AG09309 (cell line): ENCODE data around the gene IL25.

Experiments used
- DNase-seq: peaks from one replicate; pipeline ENCODE4 v3.0.0-alpha.2; 2010; ENCODE audit warnings: low read depth
- H3K4me3 ChIP-seq: 2 replicates; pipeline ENCODE4 v1.5.1; 2011; ENCODE audit warnings: mild to moderate bottlenecking, low read depth, low read length, moderate library complexity; ENCODE audit not compliant: control insufficient read depth
- TF ChIP-seq, protein P1 (sequence below): IDR thresholded peaks from 2 replicates; pipeline ENCODE4 v1.5.1; 2011; ENCODE audit warnings: mild to moderate bottlenecking, low read depth, low read length, inconsistent platforms; ENCODE audit not compliant: insufficient read depth, control insufficient read depth; ENCODE audit errors: missing control alignments

The IL25 gene

DNA sequence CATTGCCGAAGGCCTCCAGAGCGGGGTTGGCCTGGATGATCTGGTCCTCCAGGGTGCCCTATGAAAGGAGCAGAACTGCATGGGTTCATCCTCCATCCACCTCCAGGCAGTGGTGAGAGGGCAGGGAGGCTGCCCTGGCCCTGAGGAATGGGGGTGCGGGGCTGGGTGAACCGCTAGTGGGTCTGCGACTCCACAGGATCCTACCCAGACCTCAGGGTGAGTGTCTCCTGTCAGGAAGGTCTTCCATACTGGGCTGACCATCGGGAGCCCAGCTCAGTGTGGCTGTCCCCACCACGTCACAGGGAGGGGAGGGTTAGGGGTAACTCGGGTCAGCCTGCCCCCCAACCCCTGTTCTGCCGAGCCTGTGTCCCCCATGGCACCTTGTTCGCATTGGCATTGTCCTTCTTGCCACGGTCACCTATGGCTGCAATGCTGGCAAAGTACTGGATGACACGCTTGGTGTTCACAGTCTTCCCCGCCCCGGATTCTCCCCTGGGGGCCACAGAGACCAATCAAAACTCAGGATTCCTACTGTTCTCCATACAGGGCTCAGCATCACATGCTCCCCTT is 31.8 kb downstream of the IL25 start:
- no peak for DNase-seq
- TF ChIP-seq, protein P1, sequence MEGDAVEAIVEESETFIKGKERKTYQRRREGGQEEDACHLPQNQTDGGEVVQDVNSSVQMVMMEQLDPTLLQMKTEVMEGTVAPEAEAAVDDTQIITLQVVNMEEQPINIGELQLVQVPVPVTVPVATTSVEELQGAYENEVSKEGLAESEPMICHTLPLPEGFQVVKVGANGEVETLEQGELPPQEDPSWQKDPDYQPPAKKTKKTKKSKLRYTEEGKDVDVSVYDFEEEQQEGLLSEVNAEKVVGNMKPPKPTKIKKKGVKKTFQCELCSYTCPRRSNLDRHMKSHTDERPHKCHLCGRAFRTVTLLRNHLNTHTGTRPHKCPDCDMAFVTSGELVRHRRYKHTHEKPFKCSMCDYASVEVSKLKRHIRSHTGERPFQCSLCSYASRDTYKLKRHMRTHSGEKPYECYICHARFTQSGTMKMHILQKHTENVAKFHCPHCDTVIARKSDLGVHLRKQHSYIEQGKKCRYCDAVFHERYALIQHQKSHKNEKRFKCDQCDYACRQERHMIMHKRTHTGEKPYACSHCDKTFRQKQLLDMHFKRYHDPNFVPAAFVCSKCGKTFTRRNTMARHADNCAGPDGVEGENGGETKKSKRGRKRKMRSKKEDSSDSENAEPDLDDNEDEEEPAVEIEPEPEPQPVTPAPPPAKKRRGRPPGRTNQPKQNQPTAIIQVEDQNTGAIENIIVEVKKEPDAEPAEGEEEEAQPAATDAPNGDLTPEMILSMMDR = no peak

DNA sequence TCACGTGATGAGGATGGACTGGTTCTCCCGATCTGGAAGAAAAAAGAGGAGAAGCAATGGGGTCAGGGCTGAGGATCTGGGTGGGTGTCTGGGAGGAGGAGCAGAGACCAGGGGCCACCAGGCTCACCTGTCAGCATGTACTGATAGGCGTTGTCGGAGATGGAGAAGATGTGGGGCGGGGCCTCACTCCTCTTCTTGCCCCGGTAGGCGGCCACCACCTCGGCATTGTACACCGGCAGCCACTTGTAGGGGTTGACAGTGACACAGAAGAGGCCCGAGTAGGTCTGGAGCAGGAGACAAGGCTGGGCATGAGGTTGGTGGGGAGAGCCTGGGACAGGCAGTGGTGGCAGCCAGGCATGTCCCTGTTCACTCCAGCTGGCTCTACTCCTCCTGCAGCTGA is 32.5 kb downstream of the IL25 start:
- H3K4me3 ChIP-seq = no peak overlapping the region
- DNase-seq = no peak
- TF ChIP-seq, protein P1 = no peak

More for the DNA sequence above, 31.8 kb downstream of the IL25 start:
- H3K4me3 ChIP-seq = no peak overlapping the region

DNA sequence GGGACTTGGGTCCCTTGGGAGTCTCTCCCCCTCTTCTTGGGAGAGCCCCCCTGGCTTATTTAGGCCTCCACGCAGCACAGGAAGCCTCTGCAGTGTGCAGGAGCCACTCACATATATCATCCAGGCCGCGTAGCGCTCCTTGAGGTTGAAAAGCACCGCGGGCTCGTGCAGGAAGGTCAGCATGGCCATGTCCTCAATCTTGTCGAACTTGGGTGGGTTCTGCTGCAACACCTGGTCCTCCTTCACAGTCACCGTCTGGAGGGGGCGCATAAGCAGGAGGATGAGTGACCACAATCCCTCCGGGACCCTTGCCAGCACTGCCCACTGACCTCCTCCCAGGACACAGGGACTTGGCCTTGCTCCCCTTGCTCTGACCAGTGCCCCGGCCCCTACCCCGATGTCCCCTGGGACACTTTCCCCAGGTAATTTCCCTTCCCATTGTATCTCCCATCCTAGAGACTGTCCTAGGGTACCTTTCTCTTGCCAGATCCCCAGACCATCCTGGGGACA is 33.0 kb downstream of the IL25 start:
- H3K4me3 ChIP-seq = no peak overlapping the region
- no peak for DNase-seq
- TF ChIP-seq, protein P1 = no peak

DNA sequence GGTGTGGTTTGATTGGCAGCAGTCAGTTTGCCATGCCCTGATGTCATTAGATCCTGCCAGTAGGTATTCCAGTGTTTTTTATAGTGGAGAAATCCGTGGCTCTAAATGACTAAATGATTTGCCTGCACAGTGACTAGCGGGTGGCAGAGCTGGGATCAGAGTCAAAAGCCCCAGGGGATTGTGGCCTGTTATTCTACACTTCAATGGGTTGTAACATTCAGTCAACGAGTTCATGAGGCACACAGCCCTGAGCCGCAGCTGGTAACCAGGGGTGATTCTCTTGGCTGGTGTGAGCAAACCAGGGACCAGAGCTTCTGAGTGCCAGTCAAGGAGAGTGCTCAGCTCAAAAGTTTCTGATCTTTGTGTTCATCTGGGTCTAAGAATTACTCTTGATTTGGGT is 33.6 kb downstream of the IL25 start:
- DNase-seq = no peak
- TF ChIP-seq, protein P1 = no peak
- H3K4me3 ChIP-seq = no peak overlapping the region

DNA sequence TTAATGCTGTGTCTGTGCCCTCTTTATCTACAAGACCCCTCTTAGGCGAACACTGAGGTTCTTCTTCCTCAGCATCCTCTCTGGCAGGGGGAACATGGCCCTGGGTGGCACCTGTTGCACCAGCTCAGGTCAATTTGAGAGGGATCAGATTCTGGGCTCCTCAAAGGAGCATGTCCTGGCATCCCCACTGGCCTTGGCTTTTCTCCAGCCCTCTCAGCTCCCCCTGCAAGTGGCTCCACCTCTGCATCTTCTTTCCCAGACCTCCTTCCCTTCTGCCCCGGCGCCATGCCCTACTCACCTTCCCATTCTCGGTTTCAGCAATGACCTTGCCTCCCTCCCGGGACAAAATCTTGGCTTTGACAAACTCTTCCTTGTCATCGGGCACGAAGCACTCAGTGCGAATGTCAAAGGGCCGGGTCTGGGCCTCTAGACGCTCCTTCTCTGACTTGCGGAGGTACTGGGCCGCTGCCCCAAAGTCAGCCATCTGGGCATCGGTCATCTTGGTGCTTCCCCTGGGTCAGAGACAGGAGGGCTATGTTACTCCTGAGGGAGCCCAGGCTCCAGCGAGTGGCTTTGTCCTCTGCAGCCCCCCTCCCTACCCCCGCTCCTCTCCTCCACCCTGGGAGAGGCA is 34.2 kb downstream of the IL25 start:
- TF ChIP-seq, protein P1 = no peak
- no peak for DNase-seq
- H3K4me3 ChIP-seq = no peak overlapping the region

DNA sequence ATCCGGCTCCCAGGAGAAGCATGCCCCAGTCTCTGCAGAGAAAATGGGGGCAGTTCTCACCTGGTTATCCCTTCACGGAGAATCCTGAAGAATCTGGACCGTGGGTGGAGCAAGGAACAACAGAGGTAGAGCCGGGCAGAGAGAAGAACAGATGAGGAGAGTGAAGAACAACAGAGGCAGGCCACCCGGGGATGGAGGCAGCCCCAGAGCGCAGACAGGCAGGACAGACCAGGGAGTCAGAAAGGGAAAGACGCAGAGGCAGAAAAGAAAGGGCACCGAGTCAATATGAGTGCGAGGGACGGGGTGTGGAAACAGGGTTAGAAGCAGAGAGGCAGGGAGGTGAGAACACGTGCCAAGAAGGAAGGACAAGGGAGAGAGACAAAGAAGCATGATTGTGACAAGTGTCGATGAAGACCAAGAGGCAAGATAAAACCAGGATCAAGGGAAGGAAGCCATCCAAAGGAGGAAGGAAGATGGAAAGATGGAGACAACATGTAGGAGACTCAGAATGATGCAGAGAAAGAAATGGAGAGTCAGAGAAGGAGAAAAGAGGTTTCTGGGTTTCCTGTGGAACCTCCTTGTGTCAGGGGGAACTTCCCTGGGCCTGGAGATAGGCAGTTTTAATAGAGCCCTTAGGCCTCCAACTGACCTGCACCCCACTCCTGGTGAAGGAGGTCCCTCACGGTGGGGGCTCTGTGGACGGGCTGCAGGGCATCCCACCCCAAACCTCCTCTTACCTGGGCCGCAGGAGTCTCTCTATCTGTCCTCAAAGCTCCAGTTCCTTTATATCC is 35.1 kb downstream of the IL25 start, which contains the start of gene MYH6:
MYH6 (minus strand) TSS at position 758 of the 791 bp plus-strand sequence. CDS start 1,050 bp downstream, outside the sequence.
- no peak for DNase-seq
- H3K4me3 ChIP-seq = no peak within 1 kb of the TSS
- TF ChIP-seq, protein P1 = no peak
